Panc1 (cell line): ENCODE measurements around the gene EEF2K. TPM values are rescaled to one million over a fixed set of nuclear protein-coding genes. Genes with fewer than 3 reads are reported as not detected.

Source experiments
- ATAC-seq: fragments of 200-7000 bp; cut with Tn5 transposase; 2 replicates; pipeline ENCODE4 v1.9.1; 2020; ENCODE audit warnings: mild to moderate bottlenecking, moderate library complexity
- BruUV-seq: library from RNA; stranded (reverse); fragments of 400-500 nt; replicated peaks from 2 replicates; lab custom pipeline; 2021; lab: Mats Ljungman, UMichigan
- CTCF ChIA-PET: fragments of 300-600 bp; sonication (Branson Sonifier 250); formaldehyde crosslinking; loops from one replicate; lab custom pipeline; 2022; ENCODE audit warnings: antibody characterized with exemption; lab: Charles Lee
- POLR2A ChIA-PET: fragments of 300-600 bp; sonication (Branson Sonifier 250); formaldehyde crosslinking; loops from one replicate; lab custom pipeline; 2022; ENCODE audit warnings: antibody characterized with exemption; lab: Charles Lee
- DNase-seq: peaks from one replicate; pipeline ENCODE4 v3.0.0-alpha.2; 2010; ENCODE audit warnings: low read depth, low spot score
- H3K27ac ChIP-seq: 2 replicates; pipeline ENCODE4 v1.5.1; 2011; ENCODE audit warnings: mild to moderate bottlenecking, low read length, inconsistent platforms
- H3K27me3 ChIP-seq: fragments of 200-500 bp; sonication (Bioruptor generic); 2 replicates; pipeline ENCODE4 v1.6.0; 2014; ENCODE audit warnings: low read length, inconsistent platforms; ENCODE audit not compliant: control insufficient read depth, insufficient read depth
- H3K36me3 ChIP-seq: fragments of 200-500 bp; sonication (Bioruptor generic); 2 replicates; pipeline ENCODE4 v1.5.1; 2014; ENCODE audit warnings: inconsistent platforms, mild to moderate bottlenecking, low read length, moderate library complexity; ENCODE audit not compliant: control insufficient read depth, insufficient read depth
- H3K4me1 ChIP-seq: 2 replicates; pipeline ENCODE4 v1.5.1; 2011; ENCODE audit warnings: inconsistent platforms, mild to moderate bottlenecking, low read length, moderate library complexity; ENCODE audit not compliant: control insufficient read depth, insufficient read depth
- H3K4me3 ChIP-seq, 2 experiments: 2 replicates each; pipeline ENCODE4 v1.5.1; 2011 to 2012; ENCODE audit warnings: low read depth in 2 of 2, low read length in 2 of 2, mild to moderate bottlenecking in 2 of 2, inconsistent platforms in 1 of 2, moderate library complexity in 1 of 2
- H3K9me3 ChIP-seq: fragments of 200-500 bp; sonication (Bioruptor generic); 2 replicates; pipeline ENCODE4 v1.5.1; 2014; ENCODE audit warnings: low read depth, mild to moderate bottlenecking, inconsistent platforms, low read length, moderate library complexity; ENCODE audit not compliant: control insufficient read depth, insufficient read depth
- POLR2AphosphoS5 ChIP-seq: IDR thresholded peaks from 2 replicates; pipeline ENCODE4 v1.6.1; 2012; ENCODE audit warnings: mild to moderate bottlenecking, low read depth, low read length, moderate library complexity
- REST ChIP-seq, 2 experiments: IDR thresholded peaks; 2 replicates each; pipeline ENCODE4 v1.6.1; 2011 to 2012; ENCODE audit warnings: low read depth in 2 of 2, control low read depth in 1 of 2, low read length in 1 of 2, mild to moderate bottlenecking in 1 of 2, moderate library complexity in 1 of 2; ENCODE audit not compliant: insufficient read depth in 1 of 2
- SIN3A ChIP-seq: IDR thresholded peaks from 2 replicates; pipeline ENCODE4 v1.6.1; 2012; ENCODE audit warnings: low read depth, mild to moderate bottlenecking, low read length, moderate library complexity, borderline replicate concordance; ENCODE audit not compliant: insufficient read depth
- TCF7L2 ChIP-seq: IDR thresholded peaks from 2 replicates; pipeline ENCODE4 v1.6.1; 2011; ENCODE audit warnings: mild to moderate bottlenecking, low read depth, low read length, inconsistent platforms
- in situ Hi-C: cut with HindIII; loops from 2 replicates; pipeline ENCODE4 v1.10.0; 2016; ENCODE audit warnings: low sequenced_read_pairs, low pct_unique_long_range_greater_than_20kb
- intact Hi-C: fragments of 100-400 bp; cut with micrococcal nuclease; formaldehyde crosslinking; loops from one replicate; pipeline ENCODE4 v1.10.0; 2022; ENCODE audit not compliant: unreplicated experiment
- total RNA-seq: library from RNA; stranded (reverse); gene quantifications from one replicate; pipeline ENCODE4 v1.2.1, GENCODE V29; 2021; ENCODE audit not compliant: unreplicated experiment
- TF ChIP-seq, protein P1 (sequence below): fragments of 450-650 bp; IDR thresholded peaks from 2 replicates; pipeline ENCODE4 v1.5.1; 2017; ENCODE audit warnings: mild to moderate bottlenecking

Gene EEF2K
- total RNA-seq, 1 experiment from 2014 or later = 15.0 TPM

DNA sequence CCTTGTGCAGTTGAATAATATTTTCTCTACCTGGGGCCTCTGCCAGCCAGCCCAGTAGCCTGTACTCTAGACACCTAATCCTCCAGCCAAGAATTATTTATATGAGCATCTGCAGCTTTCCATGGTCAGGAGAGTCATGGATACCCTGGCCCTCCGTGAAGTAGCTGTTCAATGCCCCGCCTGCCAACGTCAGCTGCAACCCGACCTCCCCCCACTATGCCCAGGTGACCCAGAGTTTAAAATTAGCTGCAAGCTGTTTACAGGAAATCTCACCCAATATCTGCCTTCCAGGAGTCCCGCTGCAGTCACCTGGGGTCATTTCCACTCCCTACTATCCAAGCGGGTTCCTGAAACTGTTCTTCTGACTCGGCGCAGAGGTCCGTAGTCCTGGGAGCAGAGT lies 31.4 kb upstream of the EEF2K start:
- DNase-seq = no peak
- POLR2A ChIA-PET = no interaction called here
- intact Hi-C loops = no loop called here
- H3K36me3 ChIP-seq = no peaks in the 10 kb centered on the region
- H3K27me3 ChIP-seq = no peaks in the 10 kb centered on the region
- no peak overlapping the region for H3K27ac ChIP-seq
- CTCF ChIA-PET = interaction anchor here (0.7 to 0.8 kb wide), 2 partner anchors 52 to 76 kb away, joined by 3 to 7 read pairs; no protein-coding TSS in a partner anchor
- TF ChIP-seq SIN3A = no peak
- no peak for TF ChIP-seq TCF7L2
- TF ChIP-seq POLR2AphosphoS5 = no peak
- TF ChIP-seq, protein P1, sequence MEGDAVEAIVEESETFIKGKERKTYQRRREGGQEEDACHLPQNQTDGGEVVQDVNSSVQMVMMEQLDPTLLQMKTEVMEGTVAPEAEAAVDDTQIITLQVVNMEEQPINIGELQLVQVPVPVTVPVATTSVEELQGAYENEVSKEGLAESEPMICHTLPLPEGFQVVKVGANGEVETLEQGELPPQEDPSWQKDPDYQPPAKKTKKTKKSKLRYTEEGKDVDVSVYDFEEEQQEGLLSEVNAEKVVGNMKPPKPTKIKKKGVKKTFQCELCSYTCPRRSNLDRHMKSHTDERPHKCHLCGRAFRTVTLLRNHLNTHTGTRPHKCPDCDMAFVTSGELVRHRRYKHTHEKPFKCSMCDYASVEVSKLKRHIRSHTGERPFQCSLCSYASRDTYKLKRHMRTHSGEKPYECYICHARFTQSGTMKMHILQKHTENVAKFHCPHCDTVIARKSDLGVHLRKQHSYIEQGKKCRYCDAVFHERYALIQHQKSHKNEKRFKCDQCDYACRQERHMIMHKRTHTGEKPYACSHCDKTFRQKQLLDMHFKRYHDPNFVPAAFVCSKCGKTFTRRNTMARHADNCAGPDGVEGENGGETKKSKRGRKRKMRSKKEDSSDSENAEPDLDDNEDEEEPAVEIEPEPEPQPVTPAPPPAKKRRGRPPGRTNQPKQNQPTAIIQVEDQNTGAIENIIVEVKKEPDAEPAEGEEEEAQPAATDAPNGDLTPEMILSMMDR = no peak
- H3K4me1 ChIP-seq = no peaks in the 10 kb centered on the region
- in situ Hi-C loops = loop anchor here (25.0 kb wide), 1 partner anchor 87 kb away; the partner anchor contains the start of gene VWA3A
- H3K4me3 ChIP-seq = no peak overlapping the region
- BruUV-seq = no TSS peak
- ATAC-seq = no peak
- H3K9me3 ChIP-seq = no peaks in the 10 kb centered on the region

DNA sequence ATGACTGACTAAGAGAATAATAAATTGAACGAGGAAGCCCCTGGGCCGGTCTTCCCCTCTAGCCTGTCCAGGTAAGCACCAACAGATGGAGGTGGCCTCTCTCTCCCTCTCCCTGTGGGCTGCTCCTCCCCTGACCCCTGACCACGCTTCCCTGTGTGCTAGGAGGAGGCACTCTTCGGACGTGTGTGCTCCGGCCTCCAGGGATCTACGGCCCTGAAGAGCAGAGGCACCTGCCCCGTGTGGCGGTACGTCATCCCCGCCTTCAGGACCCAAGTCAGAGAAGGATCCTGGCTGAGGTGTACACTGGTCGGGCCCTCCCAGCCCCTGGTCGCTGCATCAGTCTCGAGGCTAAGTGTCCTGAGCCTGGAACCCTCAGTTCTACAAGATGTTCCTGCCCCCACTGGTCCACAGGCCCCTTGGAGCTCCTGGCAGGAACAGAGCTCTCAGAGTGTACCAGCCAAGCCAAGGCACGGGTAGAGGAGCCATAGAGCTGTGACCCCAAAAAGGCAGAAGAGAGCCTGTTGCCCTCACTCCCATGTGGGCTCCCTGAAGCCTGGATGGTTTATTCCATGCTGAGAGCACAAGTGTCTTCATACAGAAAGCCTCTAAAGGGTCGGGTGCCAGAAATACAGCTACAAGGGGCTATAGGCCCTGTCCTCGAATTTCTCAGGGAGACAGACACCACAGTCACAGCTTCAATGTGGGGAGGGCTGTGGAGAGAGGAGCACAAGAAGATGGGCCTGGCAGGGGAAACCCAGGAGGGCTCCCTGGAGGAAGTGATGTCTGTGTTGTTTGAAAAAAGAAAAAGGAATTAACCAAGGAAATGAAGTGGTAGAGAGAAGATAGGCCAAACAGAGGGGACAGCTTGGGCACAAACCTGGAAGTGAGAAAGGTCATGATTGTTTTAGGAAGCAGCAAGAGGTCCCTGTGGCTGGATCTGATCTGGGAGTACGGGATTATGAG lies 27.8 kb upstream of the EEF2K start:
- 0 out of 2 replicates have a peak, but pooled peaks cover 2% of the 10 kb centered on the region for H3K27me3 ChIP-seq
- ChIA-PET POLR2A (interaction anchor here (0.6 kb wide), 1 partner anchor 224 kb away, joined by 3 read pairs; no protein-coding TSS in a partner anchor), CTCF (interaction anchor here (0.7 to 1.1 kb wide), 2 partner anchors 10 to 183 kb away, joined by 3 to 4 read pairs; no protein-coding TSS in a partner anchor)
- DNase-seq (no peak), ATAC-seq (peak; percentile 45; the same call in 1 of the 2 replicates)
- BruUV-seq = no TSS peak
- TF ChIP-seq POLR2AphosphoS5 = no peak
- intact Hi-C loops (no loop called here), in situ Hi-C loops (loop anchor here (25.0 kb wide), 1 partner anchor 91 kb away; the partner anchor contains the start of gene VWA3A)
- no peak overlapping the region for H3K4me3 ChIP-seq
- H3K4me1 ChIP-seq = no peaks in the 10 kb centered on the region
- H3K36me3 ChIP-seq = no peaks in the 10 kb centered on the region
- no peak overlapping the region for H3K27ac ChIP-seq
- no peaks in the 10 kb centered on the region for H3K9me3 ChIP-seq

DNA sequence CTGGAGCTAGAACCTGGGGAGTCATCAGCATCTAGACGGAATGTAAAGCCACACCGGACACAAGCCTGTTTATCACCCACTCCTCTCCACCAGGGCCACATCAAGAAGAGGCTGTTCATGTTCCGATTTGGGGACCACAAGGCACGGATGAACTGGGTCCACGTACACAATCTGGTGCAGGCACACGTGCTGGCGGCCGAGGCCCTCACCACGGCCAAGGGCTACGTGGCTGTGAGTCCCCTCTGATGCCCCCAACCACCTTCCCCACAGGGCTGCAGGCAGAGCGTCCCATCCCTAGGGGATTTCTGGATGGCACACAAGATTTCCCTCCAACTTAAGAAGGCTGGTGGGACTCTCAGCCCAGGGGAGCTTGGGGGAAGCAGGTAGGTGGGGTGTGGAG lies 24.7 kb upstream of the EEF2K start:
- no peaks in the 10 kb centered on the region for H3K36me3 ChIP-seq
- no peaks in the 10 kb centered on the region for H3K9me3 ChIP-seq
- in situ Hi-C loops (loop anchor here (25.0 kb wide), 1 partner anchor 94 kb away; the partner anchor contains the start of gene VWA3A), intact Hi-C loops (no loop called here)
- H3K27me3 ChIP-seq = 0 out of 2 replicates have a peak, but pooled peaks cover 2% of the 10 kb centered on the region
- POLR2A ChIA-PET = no interaction called here
- H3K4me1 ChIP-seq = no peaks in the 10 kb centered on the region
- no peak overlapping the region for H3K4me3 ChIP-seq
- BruUV-seq = no TSS peak
- H3K27ac ChIP-seq = no peak overlapping the region
- no peak for DNase-seq
- CTCF ChIA-PET = interaction anchor here (0.5 kb wide), 1 partner anchor 24 kb away, joined by 3 read pairs; no protein-coding TSS in a partner anchor
- ATAC-seq = no peak
- TF ChIP-seq, protein P1 = no peak
- TF ChIP-seq REST (IDR thresholded peaks at IDR 0.05; ENCODE audit: insufficient read depth in 1 of 2, low read depth in 2 of 2, low read length in 1 of 2) = no peak
- no peak for TF ChIP-seq TCF7L2
- no peak for TF ChIP-seq POLR2AphosphoS5
- TF ChIP-seq SIN3A = no peak
